Endothelial cell of umbilical vein (primary cell): ENCODE results near the gene JARID2. TPM values are rescaled to one million over a fixed set of nuclear protein-coding genes. Genes with fewer than 3 reads are reported as not detected.

Experiments used
- BruUV-seq: library from RNA; stranded (reverse); fragments of 400-500 nt; replicated peaks from 2 replicates; lab custom pipeline; 2021; lab: Mats Ljungman, UMichigan
- CTCF ChIA-PET: fragments of 300-600, 350-600 bp; sonication (Branson Sonifier 250); formaldehyde crosslinking; loops from one replicate; lab custom pipeline; 2021; ENCODE audit warnings: antibody characterized with exemption, inconsistent platforms; lab: Charles Lee
- POLR2A ChIA-PET: fragments of 300-600, 350-600 bp; sonication (Branson Sonifier 250); formaldehyde crosslinking; loops from one replicate; lab custom pipeline; 2021; ENCODE audit warnings: antibody characterized with exemption, inconsistent platforms; lab: Charles Lee
- DNase-seq: peaks from one replicate; pipeline ENCODE4 v3.0.0-alpha.2; 2011; ENCODE audit warnings: low read depth, low spot score
- FAIRE-seq: peaks from 2 replicates; lab custom pipeline; 2011; peaks lifted over from hg19 to GRCh38; lab: Jason Lieb, UNC
- H2AFZ ChIP-seq: 2 replicates; pipeline ENCODE4 v1.6.0; 2012; ENCODE audit warnings: low read depth, low read length, control low read depth, inconsistent platforms
- H3K27ac ChIP-seq: 2 replicates; pipeline ENCODE4 v1.5.1; 2011; ENCODE audit warnings: low read depth, mild to moderate bottlenecking, control low read depth, low read length, moderate library complexity; ENCODE audit not compliant: insufficient read depth
- H3K27me3 ChIP-seq, 2 experiments: 2 replicates each; pipeline versions ENCODE4 v1.6.0 to v1.6.1; 2011; ENCODE audit warnings: low read length in 2 of 2, mixed read lengths in 1 of 2; ENCODE audit not compliant: control insufficient read depth in 2 of 2, insufficient read depth in 2 of 2
- H3K36me3 ChIP-seq, 2 experiments: 2 replicates in 1 of 2; 3 replicates in 1 of 2; pipeline ENCODE4 v1.5.1; 2011; ENCODE audit warnings: low read length in 2 of 2, mild to moderate bottlenecking in 1 of 2, moderate library complexity in 1 of 2; ENCODE audit not compliant: control insufficient read depth in 2 of 2, insufficient read depth in 2 of 2; ENCODE audit errors: extremely low read depth in 1 of 2
- H3K4me1 ChIP-seq: 3 replicates; pipeline ENCODE4 v1.5.1; 2011; ENCODE audit warnings: mild to moderate bottlenecking, low read length; ENCODE audit not compliant: control insufficient read depth, insufficient read depth; ENCODE audit errors: extremely low read depth
- H3K4me2 ChIP-seq: 2 replicates; pipeline ENCODE4 v1.6.1; 2011; ENCODE audit warnings: low read length, control low read depth, mixed read lengths; ENCODE audit not compliant: insufficient read depth
- H3K4me3 ChIP-seq, 3 experiments: fragments of 200-600 bp in 1 of 3; sonication (generic), shearing (Covaris generic) in 1 of 3; replicated peaks in 1 of 3; 2 replicates each; pipeline ENCODE4 v1.5.1; 2011 to 2016; ENCODE audit warnings: control low read depth in 3 of 3, low read length in 3 of 3, mild to moderate bottlenecking in 2 of 3, inconsistent platforms in 1 of 3, low read depth in 1 of 3, moderate library complexity in 1 of 3; ENCODE audit not compliant: insufficient read depth in 1 of 3
- H3K79me2 ChIP-seq: 2 replicates; pipeline ENCODE4 v1.6.0; 2012; ENCODE audit warnings: low read length, inconsistent platforms; ENCODE audit not compliant: control insufficient read depth, insufficient read depth
- H3K9ac ChIP-seq: replicated peaks from 2 replicates; pipeline ENCODE3; 2011; ENCODE audit warnings: low read length, control low read depth; ENCODE audit not compliant: insufficient read depth; ENCODE audit errors: extremely low read depth
- H3K9me1 ChIP-seq: replicated peaks from 3 replicates; pipeline ENCODE4 v1.6.0; 2011; ENCODE audit warnings: mild to moderate bottlenecking, low read length; ENCODE audit not compliant: control insufficient read depth, insufficient read depth; ENCODE audit errors: extremely low read depth
- H3K9me3 ChIP-seq: replicated peaks from 2 replicates; pipeline ENCODE4 v1.5.1; 2012; ENCODE audit warnings: low read length, inconsistent platforms; ENCODE audit not compliant: control insufficient read depth, insufficient read depth
- H4K20me1 ChIP-seq: replicated peaks from 2 replicates; pipeline ENCODE3; 2011; ENCODE audit warnings: mild to moderate bottlenecking, low read length; ENCODE audit not compliant: control insufficient read depth, insufficient read depth; ENCODE audit errors: extremely low read depth
- EZH2 ChIP-seq: IDR thresholded peaks from 2 replicates; pipeline ENCODE4 v1.6.1; 2012; ENCODE audit warnings: borderline replicate concordance, low read depth, mild to moderate bottlenecking, moderate library complexity, low read length, inconsistent platforms; ENCODE audit not compliant: severe bottlenecking
- FOS ChIP-seq: IDR thresholded peaks from 2 replicates; pipeline ENCODE4 v1.6.1; 2011; ENCODE audit warnings: mild to moderate bottlenecking, low read length, moderate library complexity, borderline replicate concordance; ENCODE audit not compliant: insufficient read depth
- GATA2 ChIP-seq: IDR thresholded peaks from 2 replicates; pipeline ENCODE4 v1.7.0; 2011; ENCODE audit warnings: low read depth, mild to moderate bottlenecking, moderate library complexity, mixed read lengths, low read length; ENCODE audit not compliant: insufficient read length, insufficient read depth
- JUN ChIP-seq: IDR thresholded peaks from 2 replicates; pipeline ENCODE4 v1.6.1; 2011; ENCODE audit warnings: borderline replicate concordance, low read depth; ENCODE audit not compliant: insufficient read length, insufficient read depth
- MAX ChIP-seq: IDR thresholded peaks from 2 replicates; pipeline ENCODE4 v1.6.1; 2011; ENCODE audit not compliant: insufficient read depth, insufficient read length
- MYC ChIP-seq: IDR thresholded peaks from one replicate; pipeline ENCODE4 v1.6.1; 2011; ENCODE audit warnings: mild to moderate bottlenecking, low read depth, low read length
- POLR2A ChIP-seq: IDR thresholded peaks from 2 replicates; pipeline ENCODE4 v1.6.1; 2012; ENCODE audit warnings: low read depth, mild to moderate bottlenecking, control low read depth, low read length
- POLR2AphosphoS5 ChIP-seq: IDR thresholded peaks from 2 replicates; pipeline ENCODE4 v1.6.1; 2012; ENCODE audit warnings: low read depth, mild to moderate bottlenecking, control low read depth, low read length, moderate library complexity; ENCODE audit not compliant: insufficient read depth
- dilution Hi-C: fragments of 300-500 bp; cut with MboI; formaldehyde crosslinking; loops from one replicate; pipeline ENCODE4 v1.15.0; 2019; ENCODE audit warnings: low sequenced_read_pairs; ENCODE audit not compliant: extremely low pct_ligation_motif_present
- intact Hi-C: fragments of 100-400 bp; cut with micrococcal nuclease; formaldehyde crosslinking; loops from one replicate; pipeline ENCODE4 v1.10.0; 2022
- polyA plus RNA-seq, 4 experiments: library from polyadenylated mRNA; depleted of rRNA in 3 of 4; stranded (reverse) in 3 of 4; unstranded in 1 of 4; fragments of >200 nt; gene quantifications; 2 replicates each; pipeline versions ENCODE4 v1.2.1 to v1.2.3, GENCODE V29; 2011 to 2012; ENCODE audit warnings: missing spikeins in 1 of 4
- total RNA-seq: library from RNA; stranded (reverse); gene quantifications from 2 replicates; pipeline ENCODE4 v1.2.3, GENCODE V29; 2021
- TF ChIP-seq, protein P1 (sequence below), 2 donors: IDR thresholded peaks; 1 replicate in 1 of 2; 2 replicates in 1 of 2; pipeline ENCODE4 v1.5.1; 2011; ENCODE audit warnings: low read length in 2 of 2, mild to moderate bottlenecking in 2 of 2, moderate library complexity in 2 of 2, control low read depth in 1 of 2, inconsistent platforms in 1 of 2, low read depth in 1 of 2; ENCODE audit not compliant: insufficient read depth in 1 of 2; ENCODE audit errors: extremely low read depth in 1 of 2

Gene JARID2
- total and polyA plus RNA-seq, 2 donors (not counting 3 experiments of a cell fraction or from before 2014, with no cell fraction given): 2.9 to 10.6 TPM

- intact Hi-C loops: no loop called here
- CTCF ChIA-PET: no interaction called here
- no peak overlapping the region for H3K27ac ChIP-seq
- H3K36me3 ChIP-seq: peaks cover 0 to 2% of the 10 kb centered on the region in 2 experiments
- TF ChIP-seq MAX (no peak), POLR2AphosphoS5 (no peak), MYC (no peak), GATA2 (no peak), FOS (no peak), EZH2 (no peak), POLR2A (no peak), JUN (no peak)
- TF ChIP-seq, protein P1, sequence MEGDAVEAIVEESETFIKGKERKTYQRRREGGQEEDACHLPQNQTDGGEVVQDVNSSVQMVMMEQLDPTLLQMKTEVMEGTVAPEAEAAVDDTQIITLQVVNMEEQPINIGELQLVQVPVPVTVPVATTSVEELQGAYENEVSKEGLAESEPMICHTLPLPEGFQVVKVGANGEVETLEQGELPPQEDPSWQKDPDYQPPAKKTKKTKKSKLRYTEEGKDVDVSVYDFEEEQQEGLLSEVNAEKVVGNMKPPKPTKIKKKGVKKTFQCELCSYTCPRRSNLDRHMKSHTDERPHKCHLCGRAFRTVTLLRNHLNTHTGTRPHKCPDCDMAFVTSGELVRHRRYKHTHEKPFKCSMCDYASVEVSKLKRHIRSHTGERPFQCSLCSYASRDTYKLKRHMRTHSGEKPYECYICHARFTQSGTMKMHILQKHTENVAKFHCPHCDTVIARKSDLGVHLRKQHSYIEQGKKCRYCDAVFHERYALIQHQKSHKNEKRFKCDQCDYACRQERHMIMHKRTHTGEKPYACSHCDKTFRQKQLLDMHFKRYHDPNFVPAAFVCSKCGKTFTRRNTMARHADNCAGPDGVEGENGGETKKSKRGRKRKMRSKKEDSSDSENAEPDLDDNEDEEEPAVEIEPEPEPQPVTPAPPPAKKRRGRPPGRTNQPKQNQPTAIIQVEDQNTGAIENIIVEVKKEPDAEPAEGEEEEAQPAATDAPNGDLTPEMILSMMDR (IDR thresholded peaks at IDR 0.05; ENCODE audit: extremely low read depth in 1 of 2, insufficient read depth in 1 of 2, low read depth in 1 of 2, low read length in 2 of 2): no peak
- dilution Hi-C loops: no loop called here
- H3K27me3 ChIP-seq: no peaks in the 10 kb centered on the region
- H2AFZ ChIP-seq: no peak overlapping the region
- no peak overlapping the region for H3K9ac ChIP-seq
- H3K4me2 ChIP-seq: no peak overlapping the region
- H3K79me2 ChIP-seq: no peaks in the 10 kb centered on the region
- H3K9me3 ChIP-seq: no peaks in the 10 kb centered on the region
- H3K4me1 ChIP-seq: no peaks in the 10 kb centered on the region
- FAIRE-seq: no peak
- no peak for DNase-seq
- no peaks in the 10 kb centered on the region for H3K9me1 ChIP-seq
- H3K4me3 ChIP-seq: no peak overlapping the region
- H4K20me1 ChIP-seq: no peaks in the 10 kb centered on the region
- POLR2A ChIA-PET: no interaction called here
- no TSS peak for BruUV-seq
Measured at GRCh38 chr6:15531973-15532372, 286.1 kb downstream of the JARID2 start.
